ENCODE data around the gene PTGDS.

Gene PTGDS

DNA sequence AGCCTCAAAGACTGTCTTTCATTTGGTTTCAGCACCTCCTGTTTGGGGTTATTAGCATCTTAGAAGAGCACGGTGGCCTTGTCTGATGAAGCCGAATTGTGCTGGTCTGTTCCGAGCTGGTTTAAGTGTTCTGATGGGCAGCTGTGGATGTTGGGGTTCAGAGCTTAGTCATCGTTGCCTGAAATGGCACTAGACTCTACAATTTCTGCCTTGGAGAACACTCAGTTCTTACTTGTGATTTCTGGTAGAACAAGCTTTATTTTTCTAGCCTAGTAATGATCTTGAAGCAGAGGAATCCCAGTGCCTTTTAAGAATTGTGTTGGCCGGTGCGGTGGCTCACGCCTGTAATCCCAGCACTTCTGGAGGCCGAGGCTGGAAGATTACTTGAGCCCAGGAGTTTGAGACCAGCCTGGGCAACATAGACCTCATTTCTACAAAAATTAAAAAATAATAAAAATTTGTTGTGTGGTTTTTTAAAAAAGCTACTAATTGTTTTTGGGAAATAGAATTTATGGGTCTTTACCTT is 40.6 kb upstream of the PTGDS start:
- Histone ChIP-seq H3K27ac (ENCODE audit: low read length) (no peak overlapping the region), H2AFZ (ENCODE audit: low read depth, low read length) (no peak overlapping the region), H4K20me1 (ENCODE audit: insufficient read depth, low read length) (peaks cover 9% of the 10 kb centered on the region), H3K4me3 (ENCODE audit: low read depth in 1 of 2, low read length in 2 of 2) (no peak overlapping the region), H3K79me2 (ENCODE audit: insufficient read depth, low read length) (peaks cover 5% of the 10 kb centered on the region; the same call in 1 of the 2 replicates), H3K27me3 (ENCODE audit: insufficient read depth, low read length, poor library complexity) (no peaks in the 10 kb centered on the region), H3K4me2 (ENCODE audit: insufficient read depth, low read length) (no peak overlapping the region), H3K4me1 (ENCODE audit: insufficient read depth, low read length) (no peaks in the 10 kb centered on the region), H3K36me3 (ENCODE audit: insufficient read depth, low read length) (peaks cover 36% of the 10 kb centered on the region), H3K9ac (ENCODE audit: low read depth, low read length) (no peak overlapping the region), H3K9me3 (ENCODE audit: insufficient read depth, low read length, severe bottlenecking) (no peaks in the 10 kb centered on the region)
- ATAC-seq (ENCODE audit: insufficient read depth, low read depth), result no peak
- DNase-seq, result no peak
- TF ChIP-seq EZH2 (IDR thresholded peaks at IDR 0.05; ENCODE audit: borderline replicate concordance, low read depth, low read length, severe bottlenecking), result no peak
- TF ChIP-seq, protein P1, sequence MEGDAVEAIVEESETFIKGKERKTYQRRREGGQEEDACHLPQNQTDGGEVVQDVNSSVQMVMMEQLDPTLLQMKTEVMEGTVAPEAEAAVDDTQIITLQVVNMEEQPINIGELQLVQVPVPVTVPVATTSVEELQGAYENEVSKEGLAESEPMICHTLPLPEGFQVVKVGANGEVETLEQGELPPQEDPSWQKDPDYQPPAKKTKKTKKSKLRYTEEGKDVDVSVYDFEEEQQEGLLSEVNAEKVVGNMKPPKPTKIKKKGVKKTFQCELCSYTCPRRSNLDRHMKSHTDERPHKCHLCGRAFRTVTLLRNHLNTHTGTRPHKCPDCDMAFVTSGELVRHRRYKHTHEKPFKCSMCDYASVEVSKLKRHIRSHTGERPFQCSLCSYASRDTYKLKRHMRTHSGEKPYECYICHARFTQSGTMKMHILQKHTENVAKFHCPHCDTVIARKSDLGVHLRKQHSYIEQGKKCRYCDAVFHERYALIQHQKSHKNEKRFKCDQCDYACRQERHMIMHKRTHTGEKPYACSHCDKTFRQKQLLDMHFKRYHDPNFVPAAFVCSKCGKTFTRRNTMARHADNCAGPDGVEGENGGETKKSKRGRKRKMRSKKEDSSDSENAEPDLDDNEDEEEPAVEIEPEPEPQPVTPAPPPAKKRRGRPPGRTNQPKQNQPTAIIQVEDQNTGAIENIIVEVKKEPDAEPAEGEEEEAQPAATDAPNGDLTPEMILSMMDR (IDR thresholded peaks at IDR 0.05; ENCODE audit: borderline replicate concordance, extremely low read depth, low read length, poor library complexity, severe bottlenecking), result no peak

DNA sequence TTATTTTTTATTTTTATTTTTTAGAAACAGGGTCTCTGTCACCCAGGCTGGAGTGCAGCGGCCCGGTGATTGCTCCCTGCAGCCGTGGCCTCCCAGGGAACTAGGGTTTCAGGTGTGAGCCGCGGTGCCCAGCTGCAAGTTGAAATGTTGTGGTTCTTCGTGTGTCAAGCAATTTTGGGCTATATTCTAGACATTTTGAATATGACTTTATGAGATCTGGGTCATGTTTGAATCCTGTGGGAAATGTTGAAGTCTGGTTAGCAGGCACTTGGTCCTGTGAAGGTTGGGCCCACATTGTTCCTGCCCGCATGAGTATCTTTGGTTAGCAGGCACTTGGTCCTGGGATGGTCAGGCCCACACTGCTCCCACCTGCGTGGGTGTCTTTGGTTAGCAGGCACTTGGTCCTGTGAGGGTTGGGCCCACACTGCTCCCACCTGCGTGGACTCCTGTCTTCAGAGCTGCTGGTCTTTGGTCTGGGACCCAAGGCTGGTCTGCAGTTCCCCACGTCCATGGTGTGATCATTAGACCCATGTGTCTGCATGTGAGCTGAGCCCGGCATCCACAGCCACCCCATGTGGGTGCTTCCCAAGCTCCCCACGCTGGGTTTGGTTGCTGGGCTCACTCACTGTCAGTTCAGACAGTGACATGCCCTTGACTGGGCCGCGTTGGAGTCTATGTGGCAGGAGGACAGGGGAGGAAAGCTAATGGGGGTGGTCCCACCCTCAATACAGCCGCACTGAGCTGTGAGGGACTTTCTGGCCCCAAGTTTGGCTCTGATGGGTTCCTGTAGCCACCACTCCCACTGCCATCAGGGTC is 39.9 kb upstream of the PTGDS start:
- H3K9ac ChIP-seq (ENCODE audit: low read depth, low read length), result no peak overlapping the region

DNA sequence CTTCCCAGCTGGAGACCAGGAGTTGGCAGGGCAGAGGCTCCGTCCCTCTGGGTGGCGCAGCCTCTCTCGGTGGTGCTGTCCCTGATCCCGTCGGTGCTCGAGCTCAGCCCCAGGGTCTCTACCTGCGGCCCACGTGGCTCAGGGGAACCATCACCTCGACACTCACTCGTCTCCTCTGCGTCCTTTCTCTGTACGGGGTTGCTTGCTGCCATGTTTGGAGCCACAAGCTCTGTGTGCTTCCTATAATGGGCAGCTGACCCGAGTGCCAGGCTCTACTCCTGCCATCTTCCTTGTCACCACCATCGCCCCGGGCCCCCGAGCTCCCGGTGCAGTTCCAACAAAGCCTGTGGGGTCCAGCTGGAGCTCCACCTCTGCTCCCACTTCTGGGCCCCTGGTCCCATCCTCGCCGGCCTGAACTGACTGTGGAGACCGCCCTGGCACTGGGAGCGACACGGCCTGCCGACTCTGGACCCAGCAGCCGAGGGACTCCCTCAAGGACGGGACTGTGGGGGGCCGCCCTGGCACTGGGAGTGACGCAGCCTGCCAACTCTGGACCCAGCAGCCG is 37.8 kb upstream of the PTGDS start:
- H3K27ac ChIP-seq (ENCODE audit: low read length), result no peak overlapping the region
- H3K9me3 ChIP-seq (ENCODE audit: insufficient read depth, low read length, severe bottlenecking), result no peaks in the 10 kb centered on the region
- H4K20me1 ChIP-seq (ENCODE audit: insufficient read depth, low read length), result peaks cover 23% of the 10 kb centered on the region
- peaks cover 21% of the 10 kb centered on the region for H3K4me1 ChIP-seq (ENCODE audit: insufficient read depth, low read length)
- H3K9ac ChIP-seq (ENCODE audit: low read depth, low read length), result no peak overlapping the region
- H2AFZ ChIP-seq (ENCODE audit: low read depth, low read length), result no peak overlapping the region
- DNase-seq (no peak), ATAC-seq (ENCODE audit: insufficient read depth, low read depth) (no peak)
- H3K36me3 ChIP-seq (ENCODE audit: insufficient read depth, low read length), result peaks cover 44% of the 10 kb centered on the region
- H3K4me3 ChIP-seq (ENCODE audit: low read depth in 1 of 2, low read length in 2 of 2), result no peak overlapping the region
- TF ChIP-seq, protein P1 (IDR thresholded peaks at IDR 0.05; ENCODE audit: borderline replicate concordance, extremely low read depth, low read length, poor library complexity, severe bottlenecking), result no peak
- TF ChIP-seq EZH2 (IDR thresholded peaks at IDR 0.05; ENCODE audit: borderline replicate concordance, low read depth, low read length, severe bottlenecking), result no peak
- H3K79me2 ChIP-seq (ENCODE audit: insufficient read depth, low read length), result peaks cover 23% of the 10 kb centered on the region
- no peak overlapping the region for H3K4me2 ChIP-seq (ENCODE audit: insufficient read depth, low read length)
- no peaks in the 10 kb centered on the region for H3K27me3 ChIP-seq (ENCODE audit: insufficient read depth, low read length, poor library complexity)

More for the DNA sequence above, 39.9 kb upstream of the PTGDS start:
- ATAC-seq (ENCODE audit: insufficient read depth, low read depth) (no peak), DNase-seq (no peak)
- peaks cover 43% of the 10 kb centered on the region for H3K36me3 ChIP-seq (ENCODE audit: insufficient read depth, low read length)
- H3K79me2 ChIP-seq (ENCODE audit: insufficient read depth, low read length), result peaks cover 5% of the 10 kb centered on the region; the same call in 1 of the 2 replicates
- no peak overlapping the region for H3K4me3 ChIP-seq (ENCODE audit: low read depth in 1 of 2, low read length in 2 of 2)
- H3K27ac ChIP-seq (ENCODE audit: low read length), result no peak overlapping the region
- H4K20me1 ChIP-seq (ENCODE audit: insufficient read depth, low read length), result peaks cover 10% of the 10 kb centered on the region
- no peaks in the 10 kb centered on the region for H3K9me3 ChIP-seq (ENCODE audit: insufficient read depth, low read length, severe bottlenecking)
- no peaks in the 10 kb centered on the region for H3K27me3 ChIP-seq (ENCODE audit: insufficient read depth, low read length, poor library complexity)
- TF ChIP-seq, protein P1 (IDR thresholded peaks at IDR 0.05; ENCODE audit: borderline replicate concordance, extremely low read depth, low read length, poor library complexity, severe bottlenecking), result no peak
- no peak for TF ChIP-seq EZH2 (IDR thresholded peaks at IDR 0.05; ENCODE audit: borderline replicate concordance, low read depth, low read length, severe bottlenecking)
- no peak overlapping the region for H3K4me2 ChIP-seq (ENCODE audit: insufficient read depth, low read length)
- H2AFZ ChIP-seq (ENCODE audit: low read depth, low read length), result no peak overlapping the region
- peaks cover 7% of the 10 kb centered on the region for H3K4me1 ChIP-seq (ENCODE audit: insufficient read depth, low read length)

Data from DND-41 (cell line).